AG04449 (cell line): ENCODE results near the gene FKTN.

Experiments
- CTCF ChIA-PET: fragments of 350-600 bp; formaldehyde crosslinking; extraction: SDS; loops from one replicate; lab custom pipeline; 2021; ENCODE audit warnings: antibody characterized with exemption; lab: Yijun Ruan, JAX
- POLR2A ChIA-PET: fragments of 400-600, 350-600 bp; formaldehyde crosslinking; extraction: SDS; loops from one replicate; lab custom pipeline; 2020; ENCODE audit warnings: antibody characterized with exemption, inconsistent platforms; lab: Yijun Ruan, JAX
- DNase-seq: peaks from one replicate; pipeline ENCODE4 v3.0.0-alpha.2; 2010; ENCODE audit warnings: low read depth, low spot score
- H3K4me3 ChIP-seq: 2 replicates; pipeline ENCODE4 v1.5.1; 2011; ENCODE audit warnings: low read depth, mild to moderate bottlenecking, control low read depth, low read length
- TF ChIP-seq, protein P1 (sequence below): IDR thresholded peaks from one replicate; pipeline ENCODE4 v1.5.1; 2011; ENCODE audit warnings: mild to moderate bottlenecking, moderate library complexity, low read length, control low read depth, inconsistent platforms; ENCODE audit not compliant: insufficient read depth; ENCODE audit errors: missing control alignments

Gene FKTN

DNA sequence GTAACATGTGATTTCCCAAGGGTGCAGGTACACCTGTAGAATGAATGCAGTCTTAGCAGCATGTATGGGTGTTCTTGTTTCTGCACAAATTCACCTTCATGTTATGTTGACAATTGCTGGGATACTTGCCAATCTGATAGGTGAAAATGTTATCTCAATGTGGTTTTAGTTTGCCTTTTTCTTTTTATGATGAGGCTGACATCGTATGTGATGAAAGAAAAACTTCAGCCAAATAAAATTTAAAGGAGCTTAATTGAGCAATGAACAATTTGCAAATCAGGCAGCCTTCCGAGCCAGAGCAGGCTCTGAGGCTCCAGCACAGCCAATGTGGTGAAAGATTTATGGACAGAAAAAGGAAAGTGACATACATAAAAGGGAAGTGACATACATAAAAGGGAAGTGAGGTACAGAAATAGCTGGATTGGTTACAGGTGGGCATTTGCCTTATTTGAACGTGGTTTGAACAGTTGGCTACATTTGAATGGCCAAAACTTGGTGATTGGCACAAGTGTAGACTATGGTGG lies 114.8 kb downstream of the FKTN start:
- TF ChIP-seq, protein P1, sequence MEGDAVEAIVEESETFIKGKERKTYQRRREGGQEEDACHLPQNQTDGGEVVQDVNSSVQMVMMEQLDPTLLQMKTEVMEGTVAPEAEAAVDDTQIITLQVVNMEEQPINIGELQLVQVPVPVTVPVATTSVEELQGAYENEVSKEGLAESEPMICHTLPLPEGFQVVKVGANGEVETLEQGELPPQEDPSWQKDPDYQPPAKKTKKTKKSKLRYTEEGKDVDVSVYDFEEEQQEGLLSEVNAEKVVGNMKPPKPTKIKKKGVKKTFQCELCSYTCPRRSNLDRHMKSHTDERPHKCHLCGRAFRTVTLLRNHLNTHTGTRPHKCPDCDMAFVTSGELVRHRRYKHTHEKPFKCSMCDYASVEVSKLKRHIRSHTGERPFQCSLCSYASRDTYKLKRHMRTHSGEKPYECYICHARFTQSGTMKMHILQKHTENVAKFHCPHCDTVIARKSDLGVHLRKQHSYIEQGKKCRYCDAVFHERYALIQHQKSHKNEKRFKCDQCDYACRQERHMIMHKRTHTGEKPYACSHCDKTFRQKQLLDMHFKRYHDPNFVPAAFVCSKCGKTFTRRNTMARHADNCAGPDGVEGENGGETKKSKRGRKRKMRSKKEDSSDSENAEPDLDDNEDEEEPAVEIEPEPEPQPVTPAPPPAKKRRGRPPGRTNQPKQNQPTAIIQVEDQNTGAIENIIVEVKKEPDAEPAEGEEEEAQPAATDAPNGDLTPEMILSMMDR = no peak
- H3K4me3 ChIP-seq = no peak overlapping the region
- CTCF ChIA-PET = no interaction called here
- POLR2A ChIA-PET = no interaction called here
- no peak for DNase-seq

GRCh38 chr9:105673850-105674387 lies 116.0 kb downstream of the FKTN start:
- ChIA-PET CTCF (no interaction called here), POLR2A (no interaction called here)
- TF ChIP-seq, protein P1 = no peak
- no peak overlapping the region for H3K4me3 ChIP-seq
- DNase-seq = no peak

DNA sequence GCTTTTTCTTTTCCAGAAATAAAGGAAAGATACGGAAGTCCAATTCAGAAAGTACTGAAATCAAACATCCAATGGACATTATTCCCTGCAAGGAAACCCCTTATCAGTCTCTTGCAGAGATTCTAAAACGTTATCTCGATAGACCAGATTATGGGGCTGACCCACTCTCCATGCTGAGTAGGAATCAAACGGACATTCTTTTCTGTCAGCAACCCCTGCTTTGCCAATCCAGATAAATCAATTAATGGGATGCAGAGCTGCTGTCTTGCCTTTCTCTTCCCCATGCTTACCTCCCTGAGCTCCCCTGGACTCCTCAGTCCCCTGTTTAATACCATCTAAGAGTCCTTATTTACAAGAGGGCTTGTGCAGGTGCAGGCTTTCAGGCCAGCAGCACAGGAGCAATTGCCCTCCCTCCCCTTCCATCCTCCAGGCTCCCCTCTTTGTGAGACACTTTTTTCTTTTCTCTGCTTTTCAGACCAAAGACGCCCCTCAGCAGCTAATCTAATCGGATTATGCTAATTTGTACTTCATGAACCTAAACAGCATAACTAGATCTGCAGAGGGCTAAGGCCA lies 118.5 kb downstream of the FKTN start:
- ChIA-PET CTCF (no interaction called here), POLR2A (no interaction called here)
- TF ChIP-seq, protein P1 = no peak
- H3K4me3 ChIP-seq = no peak overlapping the region
- DNase-seq = no peak

DNA sequence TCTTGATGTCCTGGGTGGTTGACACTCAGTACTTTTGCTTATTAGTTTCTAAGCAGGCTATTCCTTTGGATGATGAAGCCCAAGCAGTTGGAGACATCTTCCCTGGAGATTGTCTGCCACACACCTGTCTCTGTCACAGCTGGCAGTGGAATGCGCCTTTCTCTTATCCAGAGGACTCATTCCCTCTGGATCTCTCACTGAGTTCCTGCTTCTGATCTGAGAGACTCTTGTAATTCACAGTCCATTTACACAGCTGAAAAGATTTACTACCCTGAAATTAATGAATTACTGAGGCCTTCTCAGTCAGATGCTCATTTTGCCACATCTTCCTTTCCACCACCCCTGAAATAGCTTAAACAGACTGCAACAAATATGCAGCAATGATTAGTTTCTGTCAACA lies 120.2 kb downstream of the FKTN start:
- ChIA-PET POLR2A (no interaction called here), CTCF (no interaction called here)
- H3K4me3 ChIP-seq = no peak overlapping the region
- DNase-seq = no peak
- TF ChIP-seq, protein P1 = no peak

GRCh38 chr9:105678781-105679180 lies 120.8 kb downstream of the FKTN start:
- ChIA-PET CTCF (interaction anchor here (1.0 kb wide), 1 partner anchor 10 kb away, joined by 4 read pairs; no protein-coding TSS in a partner anchor), POLR2A (no interaction called here)
- no peak for DNase-seq
- TF ChIP-seq, protein P1 = no peak
- no peak overlapping the region for H3K4me3 ChIP-seq

GRCh38 chr9:105679257-105680022 lies 121.5 kb downstream of the FKTN start:
- TF ChIP-seq, protein P1 = no peak
- POLR2A ChIA-PET = no interaction called here
- no peak overlapping the region for H3K4me3 ChIP-seq
- no peak for DNase-seq
- CTCF ChIA-PET = interaction anchor here (0.9 to 1.0 kb wide), 2 partner anchors 9 to 38 kb away, joined by 3 to 4 read pairs; no protein-coding TSS in a partner anchor
